ENCODE measurements around the gene FRMD7.
"Not testable (repeated sequence)": the region's sequence is repeated elsewhere in the genome, so short reads cannot be mapped to it uniquely, and the experiment has no call there.

FRMD7 gene, protein sequence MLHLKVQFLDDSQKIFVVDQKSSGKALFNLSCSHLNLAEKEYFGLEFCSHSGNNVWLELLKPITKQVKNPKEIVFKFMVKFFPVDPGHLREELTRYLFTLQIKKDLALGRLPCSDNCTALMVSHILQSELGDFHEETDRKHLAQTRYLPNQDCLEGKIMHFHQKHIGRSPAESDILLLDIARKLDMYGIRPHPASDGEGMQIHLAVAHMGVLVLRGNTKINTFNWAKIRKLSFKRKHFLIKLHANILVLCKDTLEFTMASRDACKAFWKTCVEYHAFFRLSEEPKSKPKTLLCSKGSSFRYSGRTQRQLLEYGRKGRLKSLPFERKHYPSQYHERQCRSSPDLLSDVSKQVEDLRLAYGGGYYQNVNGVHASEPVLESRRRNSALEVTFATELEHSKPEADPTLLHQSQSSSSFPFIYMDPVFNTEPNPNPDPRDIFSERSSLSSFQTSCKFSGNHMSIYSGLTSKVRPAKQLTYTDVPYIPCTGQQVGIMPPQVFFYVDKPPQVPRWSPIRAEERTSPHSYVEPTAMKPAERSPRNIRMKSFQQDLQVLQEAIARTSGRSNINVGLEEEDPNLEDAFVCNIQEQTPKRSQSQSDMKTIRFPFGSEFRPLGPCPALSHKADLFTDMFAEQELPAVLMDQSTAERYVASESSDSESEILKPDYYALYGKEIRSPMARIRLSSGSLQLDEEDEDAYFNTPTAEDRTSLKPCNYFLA

DNA sequence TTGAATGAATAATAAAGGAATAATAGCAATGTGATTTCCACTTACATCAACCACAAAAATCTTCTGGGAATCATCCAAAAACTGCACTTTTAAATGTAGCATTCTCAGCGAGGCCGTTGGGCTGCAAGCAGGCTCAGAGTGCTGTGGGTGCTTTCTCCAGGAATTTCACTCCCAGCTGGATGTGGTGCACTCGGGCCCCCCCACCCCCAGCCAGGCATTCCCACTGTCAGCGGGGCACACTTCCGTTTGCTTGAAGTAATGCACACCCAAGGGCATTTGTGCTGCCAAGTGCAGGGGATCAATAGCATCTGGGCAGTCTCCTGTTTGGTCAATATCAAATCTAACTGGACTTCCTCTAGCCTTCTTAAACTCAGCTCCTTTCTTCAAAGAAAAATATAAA is at the start of gene FRMD7:
Gene FRMD7, minus strand, starts transcription at position 278 of the 400 bp plus-strand sequence. Its CDS starts 176 bp downstream, at position 102.
- Mint-ChIP-seq H3K4me3 (no peak within 1 kb of the TSS), H3K9me3 (no peaks in the 10 kb centered on the region), H3K36me3 (ENCODE audit: low read depth) (no peaks in the 10 kb centered on the region), H3K27me3 (ENCODE audit: low read depth) (peaks cover 6% of the 10 kb centered on the region), H3K27ac (no peak within 1 kb of the TSS), H3K4me1 (ENCODE audit: low read depth) (no peaks in the 10 kb centered on the region)

DNA sequence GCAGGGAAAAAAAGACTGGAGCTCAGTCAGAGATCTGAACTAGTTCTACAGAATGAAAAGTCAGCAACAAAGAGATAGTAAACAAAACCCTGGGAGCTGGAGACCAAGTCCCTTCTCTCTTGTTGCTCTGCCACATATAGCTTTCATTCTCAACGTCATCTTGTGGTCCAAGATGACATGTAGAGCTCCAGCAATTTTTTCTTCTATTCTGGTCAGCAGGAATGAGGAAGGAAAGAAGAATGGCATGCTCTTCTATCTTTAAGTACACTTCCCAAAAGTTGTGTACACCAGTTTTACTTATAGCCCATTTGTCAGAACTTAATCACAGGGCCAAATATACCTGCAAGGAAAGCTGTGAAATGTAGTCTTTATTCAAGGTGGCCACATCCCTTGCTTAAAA is 45.8 kb upstream of the FRMD7 start:
- no peaks in the 10 kb centered on the region for H3K4me1 Mint-ChIP-seq (ENCODE audit: low read depth)
- no peak overlapping the region for H3K27ac Mint-ChIP-seq
- peaks cover 3% of the 10 kb centered on the region for H3K27me3 Mint-ChIP-seq (ENCODE audit: low read depth)
- no peaks in the 10 kb centered on the region for H3K9me3 Mint-ChIP-seq
- no peaks in the 10 kb centered on the region for H3K36me3 Mint-ChIP-seq (ENCODE audit: low read depth)
- H3K4me3 Mint-ChIP-seq, result no peak overlapping the region

DNA sequence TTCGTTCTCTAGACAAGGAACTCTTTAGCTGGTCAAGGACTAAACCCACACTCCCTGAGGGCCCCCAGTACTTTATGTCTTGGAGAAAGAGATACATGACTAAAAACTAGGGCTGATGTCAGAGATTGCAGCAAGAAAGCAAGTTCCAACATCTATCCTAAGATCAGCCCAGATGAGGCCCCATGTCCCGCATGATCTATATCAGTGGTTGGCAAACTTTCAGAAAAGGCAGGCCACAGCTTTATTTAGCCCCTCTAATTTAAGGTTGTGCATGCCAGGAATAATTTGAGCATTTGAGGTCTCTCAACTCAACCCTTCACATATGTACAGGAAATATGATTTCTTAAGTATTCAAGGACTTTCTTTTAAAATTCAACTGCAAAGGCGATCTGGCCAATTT is 44.1 kb upstream of the FRMD7 start:
- no peak overlapping the region for H3K27ac Mint-ChIP-seq
- no peaks in the 10 kb centered on the region for H3K4me1 Mint-ChIP-seq (ENCODE audit: low read depth)

DNA sequence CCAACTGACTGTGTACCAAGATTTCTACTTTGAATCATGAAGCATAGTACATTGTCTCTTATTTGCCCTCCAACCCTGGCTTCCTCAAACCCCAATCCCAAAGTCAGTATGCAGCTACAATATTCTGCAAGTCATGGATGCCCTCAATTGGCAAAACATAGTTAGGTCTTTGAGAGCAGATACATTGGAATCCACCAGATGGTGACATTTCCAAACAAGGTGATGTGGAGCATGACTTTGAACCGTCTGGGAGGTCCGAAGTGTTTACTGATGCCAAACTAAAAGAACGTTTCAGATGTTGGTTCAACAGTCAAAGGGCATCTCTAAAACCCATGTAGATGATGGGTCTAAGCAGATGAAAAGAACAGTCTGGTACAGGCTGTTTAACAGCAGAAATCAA is 43.7 kb upstream of the FRMD7 start:
- Mint-ChIP-seq H3K27me3 (ENCODE audit: low read depth) (peaks cover 3% of the 10 kb centered on the region), H3K36me3 (ENCODE audit: low read depth) (no peaks in the 10 kb centered on the region), H3K27ac (no peak overlapping the region), H3K9me3 (no peaks in the 10 kb centered on the region), H3K4me1 (ENCODE audit: low read depth) (no peaks in the 10 kb centered on the region), H3K4me3 (no peak overlapping the region)

More for the DNA sequence above, 44.1 kb upstream of the FRMD7 start:
- H3K4me3 Mint-ChIP-seq, result no peak overlapping the region
- H3K9me3 Mint-ChIP-seq, result no peaks in the 10 kb centered on the region
- H3K27me3 Mint-ChIP-seq (ENCODE audit: low read depth), result peaks cover 3% of the 10 kb centered on the region
- H3K36me3 Mint-ChIP-seq (ENCODE audit: low read depth), result no peaks in the 10 kb centered on the region

DNA sequence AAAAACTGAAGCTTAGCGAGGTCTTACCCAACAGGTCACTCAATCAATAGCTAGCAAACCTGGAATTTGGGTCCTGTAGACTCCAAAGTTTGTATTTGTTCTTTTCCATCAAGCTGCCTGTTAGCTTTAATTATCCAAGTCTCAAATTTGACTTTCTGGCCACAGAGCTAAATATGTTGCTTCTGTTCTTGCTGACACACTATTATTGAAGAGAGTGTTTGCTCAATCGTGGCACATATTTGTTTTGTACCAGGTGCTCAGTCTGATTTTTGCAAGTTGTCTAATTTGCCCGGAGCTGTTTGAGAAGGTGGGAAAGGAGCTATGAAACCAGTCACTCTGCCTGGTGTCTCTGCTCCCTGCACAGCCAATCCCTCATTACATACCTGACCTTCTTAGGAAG is 41.7 kb upstream of the FRMD7 start:
- Mint-ChIP-seq H3K27ac (no peak overlapping the region), H3K4me1 (ENCODE audit: low read depth) (no peaks in the 10 kb centered on the region), H3K27me3 (ENCODE audit: low read depth) (no peaks in the 10 kb centered on the region), H3K9me3 (no peaks in the 10 kb centered on the region), H3K4me3 (no peak overlapping the region), H3K36me3 (ENCODE audit: low read depth) (no peaks in the 10 kb centered on the region)

DNA sequence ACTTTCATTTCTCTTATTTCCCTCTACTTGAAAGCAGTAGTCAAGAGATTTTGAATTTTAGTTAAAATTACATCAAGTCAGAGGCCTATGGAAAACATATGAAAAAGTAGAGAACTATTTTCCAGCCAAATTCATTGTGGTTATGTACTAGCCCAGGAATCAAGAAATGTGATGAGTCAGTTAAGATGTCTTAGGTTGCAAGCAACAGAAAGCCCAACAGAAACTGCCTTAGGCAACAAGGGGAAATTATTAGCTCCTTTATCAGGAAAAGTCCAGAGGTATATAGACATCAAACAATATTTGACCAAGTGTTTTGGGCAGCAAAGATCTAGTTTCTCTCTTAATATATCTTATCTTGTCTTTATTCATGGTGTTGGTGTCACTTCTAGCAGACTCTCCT is 37.8 kb upstream of the FRMD7 start:
- H3K9me3 Mint-ChIP-seq, result no peaks in the 10 kb centered on the region
- H3K27ac Mint-ChIP-seq, result no peak overlapping the region
- H3K4me1 Mint-ChIP-seq (ENCODE audit: low read depth), result no peaks in the 10 kb centered on the region
- no peaks in the 10 kb centered on the region for H3K27me3 Mint-ChIP-seq (ENCODE audit: low read depth)
- H3K4me3 Mint-ChIP-seq, result no peak overlapping the region
- H3K36me3 Mint-ChIP-seq (ENCODE audit: low read depth), result no peaks in the 10 kb centered on the region

DNA sequence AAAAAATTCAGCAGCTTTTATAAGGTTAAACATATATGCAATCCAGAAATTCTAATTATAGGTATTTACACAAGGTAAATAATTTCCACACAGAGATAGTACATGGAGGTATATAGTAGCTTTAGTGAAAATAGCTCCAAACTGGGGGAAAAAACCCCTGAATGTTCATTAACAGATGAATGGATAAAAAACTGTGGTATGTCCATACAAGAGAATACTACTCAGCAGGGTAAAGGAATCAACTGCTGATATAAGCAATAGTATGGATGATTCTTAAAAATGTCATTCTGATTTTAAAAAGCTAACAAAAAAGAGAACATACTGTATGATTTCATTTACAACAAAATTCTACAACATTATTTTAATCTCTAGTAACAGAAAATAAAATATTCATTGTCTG is 37.2 kb upstream of the FRMD7 start:
- H3K4me1 Mint-ChIP-seq (ENCODE audit: low read depth), result no peaks in the 10 kb centered on the region
- H3K36me3 Mint-ChIP-seq (ENCODE audit: low read depth), result no peaks in the 10 kb centered on the region
- H3K4me3 Mint-ChIP-seq, result no peak overlapping the region
- no peak overlapping the region for H3K27ac Mint-ChIP-seq
- H3K27me3 Mint-ChIP-seq (ENCODE audit: low read depth), result no peaks in the 10 kb centered on the region
- no peaks in the 10 kb centered on the region for H3K9me3 Mint-ChIP-seq

DNA sequence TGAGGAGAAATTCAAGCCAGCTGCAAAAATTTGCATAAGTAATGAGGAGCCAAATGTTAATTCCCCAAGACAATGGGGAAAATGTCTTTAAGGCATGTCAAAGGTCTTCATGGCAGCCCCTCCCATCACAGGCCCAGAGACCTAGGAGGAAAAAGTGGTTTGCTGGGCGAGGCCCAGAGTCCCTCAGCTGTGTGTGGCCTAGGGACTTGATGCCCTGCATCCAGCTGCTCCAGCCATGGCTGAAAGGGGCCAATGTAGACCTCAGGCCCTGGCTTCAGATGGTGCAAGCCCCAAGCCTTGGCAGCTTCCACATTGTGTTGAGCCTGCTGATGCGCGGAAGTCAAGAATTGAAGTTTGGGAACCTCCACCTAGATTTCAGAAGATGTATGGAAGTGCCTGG is 35.3 kb upstream of the FRMD7 start:
- not testable (repeated sequence) for H3K4me3 Mint-ChIP-seq; H3K27ac Mint-ChIP-seq; H3K27me3 Mint-ChIP-seq (ENCODE audit: low read depth); H3K36me3 Mint-ChIP-seq (ENCODE audit: low read depth); H3K4me1 Mint-ChIP-seq (ENCODE audit: low read depth); H3K9me3 Mint-ChIP-seq

DNA sequence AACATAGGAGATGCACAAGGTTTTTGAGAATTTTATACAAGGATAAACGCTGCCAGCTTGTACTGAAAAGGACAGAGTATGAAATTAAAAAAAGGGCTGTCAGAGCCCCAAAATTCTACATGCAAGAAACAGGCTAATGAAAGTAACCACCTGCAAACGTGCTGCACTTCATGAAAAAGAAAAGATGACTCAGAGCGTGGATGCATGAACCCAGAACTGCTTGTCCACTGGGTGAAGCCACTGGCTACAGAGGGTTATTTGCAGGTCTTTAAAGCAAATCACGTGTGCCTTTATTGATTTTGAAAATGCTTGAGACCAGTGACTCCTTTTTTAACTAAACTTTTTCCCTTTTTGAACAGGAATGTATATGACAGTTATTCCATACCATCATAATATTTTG is 25.3 kb upstream of the FRMD7 start:
- no peaks in the 10 kb centered on the region for H3K27me3 Mint-ChIP-seq (ENCODE audit: low read depth)
- no peaks in the 10 kb centered on the region for H3K9me3 Mint-ChIP-seq
- no peaks in the 10 kb centered on the region for H3K4me1 Mint-ChIP-seq (ENCODE audit: low read depth)
- no peaks in the 10 kb centered on the region for H3K36me3 Mint-ChIP-seq (ENCODE audit: low read depth)
- no peak overlapping the region for H3K27ac Mint-ChIP-seq
- no peak overlapping the region for H3K4me3 Mint-ChIP-seq

DNA sequence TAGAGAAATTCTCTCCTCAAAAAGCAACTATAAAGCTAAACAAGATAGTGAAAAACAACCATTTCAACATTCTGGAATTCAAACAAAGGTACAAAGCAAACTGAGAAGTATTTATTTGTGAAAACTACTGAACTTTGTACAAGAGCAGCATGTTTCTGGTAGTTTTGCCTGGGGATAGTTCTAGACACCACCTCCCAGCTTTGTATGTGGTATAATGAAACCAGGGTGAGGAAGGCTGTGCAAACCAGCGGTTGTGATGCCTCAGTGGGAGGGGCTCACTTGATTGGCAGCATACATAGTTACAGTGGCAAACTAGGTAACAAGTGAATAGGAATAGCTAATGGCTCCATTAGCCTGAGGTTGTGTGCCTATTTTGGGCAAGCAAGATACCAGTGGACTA is 18.6 kb upstream of the FRMD7 start:
- Mint-ChIP-seq H3K27me3 (ENCODE audit: low read depth) (peaks cover 15% of the 10 kb centered on the region), H3K4me3 (no peak overlapping the region), H3K27ac (no peak overlapping the region), H3K9me3 (no peaks in the 10 kb centered on the region), H3K4me1 (ENCODE audit: low read depth) (no peaks in the 10 kb centered on the region), H3K36me3 (ENCODE audit: low read depth) (no peaks in the 10 kb centered on the region)

DNA sequence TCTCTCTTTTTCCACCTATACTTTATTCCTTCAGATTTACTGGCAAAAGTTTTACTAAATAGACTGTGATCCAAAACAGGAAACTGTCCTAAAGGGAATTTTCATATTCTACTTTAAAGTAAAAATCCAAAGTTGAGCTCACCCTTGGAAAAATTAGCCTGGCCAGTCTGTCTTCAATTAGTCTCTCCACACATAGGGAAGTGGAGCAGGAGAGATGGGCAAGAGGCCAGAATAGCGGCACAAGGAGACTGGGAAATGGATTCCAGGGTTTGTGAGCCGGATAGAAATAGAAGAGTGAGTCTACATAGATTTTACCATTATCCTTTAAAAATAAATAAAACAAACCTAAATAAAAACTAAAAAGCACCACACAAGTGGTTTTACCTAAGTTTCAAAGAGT is 16.2 kb upstream of the FRMD7 start:
- no peak overlapping the region for H3K27ac Mint-ChIP-seq
- peaks cover 15% of the 10 kb centered on the region for H3K27me3 Mint-ChIP-seq (ENCODE audit: low read depth)
- H3K4me3 Mint-ChIP-seq, result no peak overlapping the region
- no peaks in the 10 kb centered on the region for H3K36me3 Mint-ChIP-seq (ENCODE audit: low read depth)
- no peaks in the 10 kb centered on the region for H3K4me1 Mint-ChIP-seq (ENCODE audit: low read depth)
- H3K9me3 Mint-ChIP-seq, result no peaks in the 10 kb centered on the region

DNA sequence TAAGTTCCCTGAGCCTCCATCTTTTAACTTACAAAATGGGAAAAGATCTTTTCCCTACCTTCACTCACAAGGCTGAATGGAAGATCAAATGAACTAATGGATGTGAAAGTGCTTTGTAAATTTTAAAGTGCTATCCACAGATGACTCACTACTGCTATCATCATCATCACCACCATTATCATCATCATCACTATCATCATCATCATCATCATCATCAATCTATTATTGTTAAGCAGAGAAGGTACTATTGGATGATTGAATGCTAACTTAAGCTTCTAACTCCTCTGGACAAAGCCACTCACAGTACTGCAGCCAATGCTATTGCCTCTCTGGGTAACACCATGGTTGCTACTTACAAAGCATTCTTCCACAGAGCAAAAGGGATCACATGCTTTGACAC is 1.9 kb downstream of the FRMD7 start:
- Mint-ChIP-seq H3K9me3 (no peaks in the 10 kb centered on the region), H3K4me3 (no peak overlapping the region), H3K27me3 (ENCODE audit: low read depth) (peaks cover 6% of the 10 kb centered on the region), H3K36me3 (ENCODE audit: low read depth) (no peaks in the 10 kb centered on the region), H3K4me1 (ENCODE audit: low read depth) (no peaks in the 10 kb centered on the region), H3K27ac (no peak overlapping the region)

DNA sequence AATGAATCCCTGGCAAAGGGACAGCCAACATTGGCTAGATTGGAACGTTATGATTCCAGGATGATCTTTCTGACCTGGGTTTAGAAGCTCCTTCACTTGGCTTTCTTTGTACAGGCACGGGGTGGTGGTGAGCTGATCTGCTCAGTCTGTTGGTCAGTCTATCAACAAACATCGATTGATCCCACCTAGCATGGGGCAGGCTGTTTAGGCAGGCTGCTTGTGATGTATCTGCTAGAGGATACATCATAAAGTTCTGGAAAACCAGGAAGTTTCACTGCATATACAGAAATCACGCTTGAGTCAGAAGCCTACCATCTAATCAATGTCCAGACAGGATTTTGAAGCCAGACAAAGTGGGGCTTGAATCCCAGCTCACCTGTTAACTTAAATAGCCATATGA is 6.9 kb downstream of the FRMD7 start:
- Mint-ChIP-seq H3K36me3 (ENCODE audit: low read depth) (no peaks in the 10 kb centered on the region), H3K27me3 (ENCODE audit: low read depth) (peaks cover 6% of the 10 kb centered on the region), H3K4me3 (no peak overlapping the region), H3K4me1 (ENCODE audit: low read depth) (no peaks in the 10 kb centered on the region), H3K27ac (no peak overlapping the region), H3K9me3 (no peaks in the 10 kb centered on the region)

DNA sequence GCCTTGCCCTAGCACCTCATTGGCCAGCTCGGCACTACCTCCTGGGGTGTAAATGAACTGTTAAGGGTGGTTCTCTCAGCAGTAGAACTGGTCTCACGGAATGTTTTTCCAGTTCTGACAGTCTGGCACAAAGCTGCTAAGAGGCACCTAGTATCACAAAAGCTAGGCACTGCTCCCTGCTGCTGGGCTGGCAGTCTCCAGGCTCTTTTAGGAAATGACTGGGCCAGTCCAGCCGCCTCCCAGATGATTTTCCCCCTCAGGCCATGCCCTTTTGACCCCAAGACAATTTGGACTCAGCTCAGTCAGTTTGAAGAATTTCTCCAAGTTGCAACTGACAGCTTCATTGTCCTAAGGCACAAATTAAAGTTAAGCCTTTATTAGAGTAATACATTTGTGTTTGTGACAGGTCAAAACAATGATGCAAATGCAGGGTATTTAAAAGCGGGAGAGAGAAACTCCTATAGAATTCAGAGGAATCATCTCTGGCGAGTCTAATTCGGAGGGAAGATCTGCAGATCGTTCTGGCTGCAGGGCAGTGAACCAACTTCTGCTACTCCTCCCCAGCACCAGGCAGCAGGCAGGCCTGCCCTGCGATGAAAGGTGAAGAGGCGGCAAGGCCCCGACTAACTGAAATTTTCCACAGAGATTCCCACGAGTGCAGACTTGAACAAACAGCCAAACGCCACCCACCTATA is 7.9 kb downstream of the FRMD7 start:
- Mint-ChIP-seq H3K36me3 (ENCODE audit: low read depth) (no peaks in the 10 kb centered on the region), H3K4me1 (ENCODE audit: low read depth) (no peaks in the 10 kb centered on the region), H3K4me3 (no peak overlapping the region), H3K27me3 (ENCODE audit: low read depth) (no peaks in the 10 kb centered on the region), H3K27ac (no peak overlapping the region), H3K9me3 (no peaks in the 10 kb centered on the region)

DNA sequence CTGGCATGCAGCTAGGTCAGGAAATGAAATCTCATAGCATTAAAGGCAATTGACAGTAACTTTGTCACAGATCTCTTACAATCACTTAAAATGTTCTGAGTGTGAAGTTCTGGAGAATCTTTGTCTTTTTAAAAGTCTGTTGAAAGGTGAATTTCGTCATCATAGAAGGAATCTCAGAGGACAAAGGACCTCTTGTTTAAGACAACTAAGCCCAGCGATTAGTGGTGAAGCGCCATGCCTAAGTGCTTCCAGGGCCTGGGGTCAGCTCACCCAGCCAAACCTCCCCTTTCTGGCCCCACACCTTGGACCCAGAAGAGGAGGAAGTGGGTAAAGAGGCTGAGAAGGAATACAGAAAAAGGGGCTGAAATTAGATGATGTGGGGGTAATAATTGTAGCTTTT is 8.5 kb downstream of the FRMD7 start:
- no peaks in the 10 kb centered on the region for H3K27me3 Mint-ChIP-seq (ENCODE audit: low read depth)
- no peaks in the 10 kb centered on the region for H3K9me3 Mint-ChIP-seq
- no peak overlapping the region for H3K27ac Mint-ChIP-seq

More for the DNA sequence above, 8.5 kb downstream of the FRMD7 start:
- Mint-ChIP-seq H3K4me1 (ENCODE audit: low read depth) (no peaks in the 10 kb centered on the region), H3K36me3 (ENCODE audit: low read depth) (no peaks in the 10 kb centered on the region), H3K4me3 (no peak overlapping the region)
